WTC11 (cell line): Measurements from ENCODE around the gene GREB1.

Experiments used
- E2F5 ChIP-seq: sonication (generic); formaldehyde crosslinking; IDR thresholded peaks from 2 replicates; pipeline ENCODE4 v1.8.1; 2022; ENCODE audit warnings: mild to moderate bottlenecking, moderate library complexity, missing genetic modification reagents
- TF ChIP-seq, protein P1 (sequence below): sonication (generic); formaldehyde crosslinking; IDR thresholded peaks from 2 replicates; pipeline ENCODE4 v1.8.1; 2023; ENCODE audit warnings: mild to moderate bottlenecking, moderate library complexity, missing genetic modification reagents
- TF ChIP-seq, protein P2 (sequence below): fragments of 200-600 bp; IDR thresholded peaks from 2 replicates; pipeline ENCODE4 v1.8.0; 2022; ENCODE audit warnings: antibody characterized with exemption
- TF ChIP-seq, protein P3 (sequence below): sonication (generic); formaldehyde crosslinking; IDR thresholded peaks from 2 replicates; pipeline ENCODE4 v1.8.1; 2023; ENCODE audit warnings: mild to moderate bottlenecking, missing genetic modification reagents, moderate library complexity

GRCh38 chr2:11588228-11589110 is 54.6 kb downstream of the GREB1 start:
- TF ChIP-seq, protein P1, sequence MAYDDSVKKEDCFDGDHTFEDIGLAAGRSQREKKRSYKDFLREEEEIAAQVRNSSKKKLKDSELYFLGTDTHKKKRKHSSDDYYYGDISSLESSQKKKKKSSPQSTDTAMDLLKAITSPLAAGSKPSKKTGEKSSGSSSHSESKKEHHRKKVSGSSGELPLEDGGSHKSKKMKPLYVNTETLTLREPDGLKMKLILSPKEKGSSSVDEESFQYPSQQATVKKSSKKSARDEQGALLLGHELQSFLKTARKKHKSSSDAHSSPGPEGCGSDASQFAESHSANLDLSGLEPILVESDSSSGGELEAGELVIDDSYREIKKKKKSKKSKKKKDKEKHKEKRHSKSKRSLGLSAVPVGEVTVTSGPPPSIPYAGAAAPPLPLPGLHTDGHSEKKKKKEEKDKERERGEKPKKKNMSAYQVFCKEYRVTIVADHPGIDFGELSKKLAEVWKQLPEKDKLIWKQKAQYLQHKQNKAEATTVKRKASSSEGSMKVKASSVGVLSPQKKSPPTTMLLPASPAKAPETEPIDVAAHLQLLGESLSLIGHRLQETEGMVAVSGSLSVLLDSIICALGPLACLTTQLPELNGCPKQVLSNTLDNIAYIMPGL (CRISPR knock-in tag), result no peak
- TF ChIP-seq, protein P2, sequence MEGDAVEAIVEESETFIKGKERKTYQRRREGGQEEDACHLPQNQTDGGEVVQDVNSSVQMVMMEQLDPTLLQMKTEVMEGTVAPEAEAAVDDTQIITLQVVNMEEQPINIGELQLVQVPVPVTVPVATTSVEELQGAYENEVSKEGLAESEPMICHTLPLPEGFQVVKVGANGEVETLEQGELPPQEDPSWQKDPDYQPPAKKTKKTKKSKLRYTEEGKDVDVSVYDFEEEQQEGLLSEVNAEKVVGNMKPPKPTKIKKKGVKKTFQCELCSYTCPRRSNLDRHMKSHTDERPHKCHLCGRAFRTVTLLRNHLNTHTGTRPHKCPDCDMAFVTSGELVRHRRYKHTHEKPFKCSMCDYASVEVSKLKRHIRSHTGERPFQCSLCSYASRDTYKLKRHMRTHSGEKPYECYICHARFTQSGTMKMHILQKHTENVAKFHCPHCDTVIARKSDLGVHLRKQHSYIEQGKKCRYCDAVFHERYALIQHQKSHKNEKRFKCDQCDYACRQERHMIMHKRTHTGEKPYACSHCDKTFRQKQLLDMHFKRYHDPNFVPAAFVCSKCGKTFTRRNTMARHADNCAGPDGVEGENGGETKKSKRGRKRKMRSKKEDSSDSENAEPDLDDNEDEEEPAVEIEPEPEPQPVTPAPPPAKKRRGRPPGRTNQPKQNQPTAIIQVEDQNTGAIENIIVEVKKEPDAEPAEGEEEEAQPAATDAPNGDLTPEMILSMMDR, result no peak
- TF ChIP-seq E2F5 (CRISPR knock-in tag), result no peak
- TF ChIP-seq, protein P3, sequence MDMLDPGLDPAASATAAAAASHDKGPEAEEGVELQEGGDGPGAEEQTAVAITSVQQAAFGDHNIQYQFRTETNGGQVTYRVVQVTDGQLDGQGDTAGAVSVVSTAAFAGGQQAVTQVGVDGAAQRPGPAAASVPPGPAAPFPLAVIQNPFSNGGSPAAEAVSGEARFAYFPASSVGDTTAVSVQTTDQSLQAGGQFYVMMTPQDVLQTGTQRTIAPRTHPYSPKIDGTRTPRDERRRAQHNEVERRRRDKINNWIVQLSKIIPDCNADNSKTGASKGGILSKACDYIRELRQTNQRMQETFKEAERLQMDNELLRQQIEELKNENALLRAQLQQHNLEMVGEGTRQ, result no peak
